Skeletal muscle cell (primary cell): ENCODE measurements around the gene TERB2.
A peak's percentile ranks its signal among the peaks of the same experiment; 100 is the strongest.
"Not testable (repeated sequence)": the region's sequence is repeated elsewhere in the genome, so short reads cannot be mapped to it uniquely, and the experiment has no call there.

ENCODE experiments used
- DNase-seq: peaks from one replicate; pipeline ENCODE4 v3.0.0-alpha.2; 2010; ENCODE audit warnings: low read depth
- H3K4me3 ChIP-seq: 2 replicates; pipeline ENCODE4 v1.5.1; 2011; ENCODE audit warnings: low read depth, mild to moderate bottlenecking, control low read depth, low read length, moderate library complexity

The TERB2 gene

DNA sequence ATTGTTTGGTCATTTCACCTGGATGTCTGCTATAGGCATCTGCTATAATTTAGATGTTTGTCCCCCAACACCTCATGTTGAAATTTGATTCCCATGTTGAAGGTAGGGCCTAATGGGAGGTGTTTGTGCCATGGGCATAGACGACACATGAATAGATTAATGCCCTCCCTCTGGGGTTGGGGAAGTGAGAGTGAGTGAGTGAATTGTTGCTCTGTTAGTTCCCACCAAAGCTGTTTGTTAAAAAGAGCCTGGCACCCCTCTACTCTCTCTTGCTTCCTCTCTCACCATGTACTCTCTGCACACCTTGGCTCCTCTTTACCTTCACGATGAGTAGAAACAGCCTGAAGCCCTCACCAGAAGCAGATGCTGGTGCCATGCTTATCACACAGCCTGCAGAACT lies 42.6 kb downstream of the TERB2 start:
- no peak for DNase-seq

DNA sequence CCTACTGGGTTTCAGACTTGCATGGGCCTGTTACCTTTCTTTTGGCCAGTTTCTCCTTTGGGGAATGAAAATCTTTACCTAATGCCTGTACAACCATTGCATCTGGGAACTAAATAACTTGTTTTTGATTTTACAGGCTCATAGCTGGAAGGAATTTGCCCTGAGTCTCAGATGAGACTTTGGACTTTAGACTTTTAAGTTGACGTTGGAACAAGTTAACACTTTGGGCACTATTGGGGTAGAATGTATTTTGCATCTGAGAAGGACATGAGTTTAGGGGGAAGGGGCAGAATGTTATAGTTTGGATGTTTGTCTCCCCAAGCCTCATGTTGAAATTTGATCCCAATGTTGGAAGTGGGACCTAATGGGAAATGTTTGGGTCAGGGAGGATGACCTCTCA lies 44.7 kb downstream of the TERB2 start:
- not testable (repeated sequence) for DNase-seq, H3K4me3 ChIP-seq

More for the DNA sequence above, 42.6 kb downstream of the TERB2 start:
- H3K4me3 ChIP-seq = no peak overlapping the region

DNA sequence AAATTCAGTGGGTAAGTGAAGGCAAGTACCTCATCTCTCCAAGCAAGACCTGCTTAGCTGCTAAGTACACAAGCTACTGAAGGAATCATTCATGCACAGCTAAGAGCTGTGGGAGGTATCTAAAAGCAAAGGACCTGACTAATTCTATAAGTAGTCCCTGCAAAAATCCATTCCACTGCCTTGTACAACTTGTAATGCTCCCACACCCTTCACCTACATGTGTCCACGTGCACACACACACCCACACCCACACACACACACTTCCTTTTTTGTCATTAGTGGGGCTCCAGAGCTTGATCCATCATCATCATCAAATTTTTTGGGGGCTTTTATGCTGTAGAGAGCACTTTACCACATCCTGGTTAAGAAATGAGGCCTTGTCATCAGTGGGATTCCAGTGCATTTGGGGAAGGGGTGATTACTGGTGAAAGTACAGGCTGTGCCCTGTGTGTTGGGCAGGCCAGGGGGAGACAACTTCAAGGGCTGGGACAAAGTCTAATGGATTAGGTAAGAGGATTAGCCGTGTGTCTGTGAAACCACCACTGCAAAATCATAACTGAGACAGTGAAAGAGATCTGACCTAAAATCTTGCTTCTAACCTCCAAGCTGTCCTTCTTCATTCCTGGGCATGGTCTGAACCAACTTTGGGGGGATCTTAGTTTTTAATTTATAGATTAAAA lies 47.4 kb downstream of the TERB2 start:
- H3K4me3 ChIP-seq, DNase-seq: not testable (repeated sequence)

- not testable (repeated sequence) for DNase-seq, H3K4me3 ChIP-seq
Observed at GRCh38 chr15:45004590-45005175, 48.2 kb downstream of the TERB2 start.

DNA sequence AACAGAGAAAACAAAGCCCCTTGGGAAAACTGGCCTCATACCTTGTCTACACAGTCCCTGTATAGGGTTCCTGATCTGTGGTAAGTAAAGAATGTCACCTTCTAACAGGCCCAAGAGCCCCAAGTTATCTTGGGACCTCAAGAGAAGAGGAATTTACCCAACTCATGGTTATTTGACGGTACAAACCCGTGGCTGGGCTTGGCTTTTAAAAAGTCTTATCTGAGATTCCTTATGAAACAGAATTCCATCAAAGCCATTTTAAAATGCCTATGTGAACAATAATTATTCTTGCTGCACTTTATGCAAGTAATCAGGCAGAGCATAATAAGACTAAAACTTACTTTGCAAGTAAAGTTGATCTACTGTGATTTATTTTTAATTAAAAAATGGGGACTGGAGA lies 52.6 kb downstream of the TERB2 start:
- no peak overlapping the region for H3K4me3 ChIP-seq
- DNase-seq = no peak

DNA sequence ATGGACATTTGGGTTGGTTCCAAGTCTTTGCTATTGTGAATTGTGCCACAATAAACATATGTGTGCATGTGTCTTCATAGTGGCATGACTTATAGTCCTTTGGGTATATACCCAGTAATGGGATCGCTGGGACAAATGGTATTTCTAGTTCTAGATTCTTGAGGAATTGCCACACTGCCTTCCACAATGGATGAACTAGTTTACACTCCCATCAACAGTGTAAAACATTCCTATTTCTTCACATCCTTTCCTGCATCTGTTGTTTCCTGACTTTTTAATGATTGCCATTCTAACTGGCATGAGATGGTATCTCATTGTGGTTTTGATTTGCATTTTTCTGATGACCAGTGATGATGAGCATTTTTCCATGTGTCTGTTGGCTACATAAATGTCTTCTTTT lies 58.6 kb downstream of the TERB2 start:
- DNase-seq, H3K4me3 ChIP-seq: not testable (repeated sequence)

DNA sequence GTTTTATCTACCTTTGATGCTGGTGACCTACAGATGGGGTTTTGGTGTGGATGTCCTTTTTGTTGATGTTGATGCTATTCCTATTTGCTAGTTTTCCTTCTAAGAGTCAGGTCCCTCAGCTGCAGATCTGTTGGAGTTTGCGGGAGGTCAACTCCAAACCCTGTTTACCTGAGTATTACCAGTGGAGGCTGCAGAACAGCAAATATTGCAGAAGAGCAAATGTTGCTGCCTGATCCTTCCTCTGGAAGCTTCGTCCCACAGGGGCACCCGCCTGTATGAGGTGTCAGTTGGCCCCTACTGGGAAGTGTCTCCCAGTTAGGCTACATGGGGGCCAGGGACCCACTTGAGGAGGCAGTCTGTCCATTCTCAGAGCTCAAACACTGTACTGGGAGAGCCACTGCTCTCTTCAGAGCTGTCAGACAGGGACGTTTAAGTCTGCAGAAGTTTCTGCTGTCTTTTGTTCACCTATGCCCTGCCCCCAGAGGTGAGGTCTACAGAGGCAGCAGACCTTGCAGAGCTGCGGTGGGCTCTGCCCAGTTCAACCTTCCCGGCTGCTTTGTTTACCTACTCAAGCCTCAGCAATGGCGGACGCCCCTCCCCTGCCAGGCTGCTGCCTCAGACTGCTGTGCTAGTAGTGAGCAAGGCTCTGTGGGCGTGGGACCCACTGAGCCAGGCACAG lies 63.9 kb downstream of the TERB2 start:
- DNase-seq, H3K4me3 ChIP-seq: not testable (repeated sequence)

DNA sequence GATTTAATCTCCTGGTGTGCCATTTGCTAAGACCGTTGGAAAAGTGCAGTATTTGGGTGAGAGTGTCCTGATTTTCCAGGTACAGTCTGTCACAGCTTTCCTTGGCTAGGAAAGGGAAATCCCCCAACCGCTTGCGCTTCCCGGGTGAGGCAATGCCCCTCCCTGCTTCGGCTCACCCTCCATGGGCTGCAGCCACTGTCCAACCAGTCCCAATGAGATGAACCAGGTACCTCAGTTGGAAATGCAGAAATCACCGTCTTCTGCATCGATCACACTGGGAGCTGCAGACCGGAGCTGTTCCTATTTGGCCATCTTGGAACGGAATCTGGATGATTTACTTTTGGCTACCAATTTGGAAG lies 64.4 kb downstream of the TERB2 start:
- H3K4me3 ChIP-seq = not testable (repeated sequence)

DNA sequence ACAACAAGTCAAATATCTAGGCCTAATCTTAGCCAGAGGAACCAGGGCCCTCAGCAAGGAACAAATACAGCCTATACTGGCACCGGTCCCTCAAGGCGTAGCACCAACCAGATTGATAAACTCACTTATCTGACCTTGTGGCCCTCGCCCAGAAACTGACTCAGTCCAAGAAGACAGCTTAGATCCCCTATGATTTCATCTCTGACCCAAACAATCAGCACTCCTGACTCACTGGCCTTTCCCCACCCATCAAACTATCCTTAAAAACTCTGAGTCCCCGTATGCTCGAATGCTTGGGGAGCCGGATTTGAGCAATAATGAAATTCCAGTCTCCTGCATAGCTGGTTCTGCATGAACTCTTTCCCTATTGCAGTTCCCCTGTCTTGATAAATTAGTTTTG lies 64.9 kb downstream of the TERB2 start:
- no peak overlapping the region for H3K4me3 ChIP-seq
- no peak for DNase-seq

More for the DNA sequence above, 64.4 kb downstream of the TERB2 start:
- DNase-seq = not testable (repeated sequence)

GRCh38 chr15:45022871-45023658 lies 66.6 kb downstream of the TERB2 start, which contains the start of gene SORD:
SORD (plus strand) TSS chr15:45023195; CDS start chr15:45023284, 89 bp downstream.
- peak within 1 kb of the TSS; percentile 68 for H3K4me3 ChIP-seq
- peak; percentile 44 for DNase-seq

DNA sequence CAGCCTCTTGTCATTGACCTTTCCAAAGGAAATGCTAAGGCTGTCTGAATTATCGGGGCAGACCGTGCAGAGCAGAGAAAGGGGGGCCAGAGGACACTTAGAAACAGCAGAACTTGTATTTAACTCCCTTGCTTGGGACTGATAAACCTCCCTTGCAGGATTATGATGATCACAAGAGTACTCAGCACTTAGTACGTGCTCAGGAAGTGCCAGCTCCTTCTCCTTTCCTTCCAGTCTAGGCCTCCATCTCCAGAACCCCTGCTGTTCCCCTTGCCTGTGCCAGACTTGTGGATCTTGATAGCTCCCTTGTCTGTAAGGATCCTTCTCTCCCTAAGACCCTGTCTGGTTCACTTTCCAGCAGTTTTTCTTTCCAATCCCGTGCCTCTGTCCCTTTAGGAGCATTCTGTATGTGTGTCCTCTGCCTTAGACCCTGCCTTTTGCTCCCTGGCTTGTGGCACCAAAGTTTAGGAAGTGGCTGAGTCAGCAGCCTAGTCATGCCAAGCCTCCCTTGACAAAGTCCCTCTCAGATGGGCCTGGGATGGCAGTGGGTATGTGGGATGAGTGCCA lies 67.3 kb downstream of the TERB2 start:
- no peak for DNase-seq
- peak overlapping the region; percentile 68 for H3K4me3 ChIP-seq

DNA sequence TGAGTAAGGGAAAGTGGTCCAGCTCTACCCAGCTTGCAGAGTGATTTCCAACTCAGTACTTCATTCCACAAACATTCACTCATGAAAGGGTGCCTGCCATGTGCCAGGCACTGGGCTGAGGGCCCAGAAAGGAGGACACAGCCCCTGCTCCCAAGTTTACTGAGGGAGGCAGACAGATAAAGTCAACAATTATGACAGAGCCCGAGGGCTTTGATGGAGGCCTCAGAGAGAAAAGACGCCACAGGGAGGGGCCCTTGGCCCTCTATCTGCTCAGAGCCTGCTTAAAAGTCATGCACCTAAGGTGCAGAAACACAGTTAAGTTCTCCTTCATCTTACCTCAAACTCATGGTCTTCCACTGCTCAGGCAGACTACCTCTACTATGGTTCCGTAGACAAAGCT lies 68.2 kb downstream of the TERB2 start:
- not testable (repeated sequence) for DNase-seq, H3K4me3 ChIP-seq

- not testable (repeated sequence) for DNase-seq, H3K4me3 ChIP-seq
Observed at GRCh38 chr15:45025627-45026026, 69.1 kb downstream of the TERB2 start.

GRCh38 chr15:45026651-45027190 lies 70.2 kb downstream of the TERB2 start:
- DNase-seq = no peak
- H3K4me3 ChIP-seq = no peak overlapping the region

DNA sequence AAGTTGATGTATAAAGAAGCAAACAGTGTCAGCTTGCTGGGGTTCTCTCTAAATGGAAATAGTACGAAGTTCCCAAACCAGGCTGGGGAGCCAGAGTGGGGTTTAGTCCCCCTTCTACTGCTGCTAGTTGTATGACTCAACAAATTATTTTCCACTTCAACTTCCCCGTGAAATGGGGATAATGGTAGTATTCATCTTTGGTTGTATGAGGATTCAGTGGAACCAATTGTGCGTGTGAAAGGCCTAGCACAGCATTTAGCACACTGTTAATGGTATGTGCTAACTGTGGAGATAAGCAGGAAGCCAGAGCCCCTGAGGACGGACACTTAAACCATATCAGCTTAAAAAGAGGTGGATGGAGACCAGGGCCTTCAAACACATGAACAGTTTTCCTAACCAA lies 70.7 kb downstream of the TERB2 start:
- H3K4me3 ChIP-seq = no peak overlapping the region
- DNase-seq = no peak
